ENCODE results near the gene ZNF587B. TPM values are rescaled to one million over a fixed set of nuclear protein-coding genes. Genes with fewer than 3 reads are reported as not detected.
A peak's percentile ranks its signal among the peaks of the same experiment; 100 is the strongest.

Gene ZNF587B
- total and polyA plus RNA-seq, 10 of the 15 experiments (the other 5 are each of a cell fraction or from before 2014, with no cell fraction given) = 4.1 to 33.9 (median 15.2) TPM

GRCh38 chr19:57802269-57802668 is 27.8 kb upstream of the ZNF587B start (continued):
- TF ChIP-seq ZNF687 (IDR thresholded peaks at IDR 0.05) (no peak), CREB1 (IDR thresholded peaks at IDR 0.05; ENCODE audit: low read depth) (0 out of 2 replicates have a peak, but pooled peaks have one; percentile 18), RAD21 (IDR thresholded peaks at IDR 0.05; ENCODE audit: insufficient read depth, low read depth, low read length) (0 out of 2 replicates have a peak, but pooled peaks have one; percentile 14), SP1 (IDR thresholded peaks at IDR 0.05; ENCODE audit: low read depth, low read length) (no peak), NFYA (IDR thresholded peaks at IDR 0.05; ENCODE audit: borderline replicate concordance, low read depth, low read length) (no peak)

GRCh38 chr19:57803265-57803593 is 26.9 kb upstream of the ZNF587B start:
- CTCF ChIA-PET = interaction anchor here (1.2 kb wide), 1 partner anchor 50 kb away, joined by 3 read pairs; no protein-coding TSS in a partner anchor
- H3K27ac ChIP-seq (ENCODE audit: control insufficient read depth, insufficient read depth) = peak overlapping the region; percentile 68

More at GRCh38 chr19:57803265-57803593, 26.9 kb upstream of the ZNF587B start:
- SMC1A ChIA-PET (ENCODE audit: uncharacterized antibody, unreplicated experiment) = no interaction called here
- BruUV-seq (replicated peaks) = no TSS peak
- H3K27me3 ChIP-seq (replicated peaks in 1 of 2; ENCODE audit: control insufficient read depth in 2 of 2, insufficient read depth in 2 of 2, low read length in 1 of 2) = no peaks in the 10 kb centered on the region
- DNase-seq (ENCODE audit: low read depth, low spot score) (no peak), FAIRE-seq (no peak), ATAC-seq (no peak)
- POLR2A ChIA-PET = interaction anchor here (1.4 kb wide), 1 partner anchor 11 kb away, joined by 4 read pairs; no protein-coding TSS in a partner anchor
- peak overlapping the region; percentile 65 for H3K4me3 ChIP-seq
- peaks cover 5% of the 10 kb centered on the region for H3K4me1 ChIP-seq (ENCODE audit: control insufficient read depth, insufficient read depth, low read length)
- intact Hi-C loops (cut with micrococcal nuclease; ENCODE audit: unreplicated experiment) = no loop called here
- no peaks in the 10 kb centered on the region for H4K20me1 ChIP-seq (ENCODE audit: control insufficient read depth, insufficient read depth)
- H3K79me2 ChIP-seq (ENCODE audit: control insufficient read depth, insufficient read depth, low read length) = no peaks in the 10 kb centered on the region; the same call in 1 of the 2 replicates
- TF ChIP-seq ATF7 (IDR thresholded peaks at IDR 0.05; ENCODE audit: low read depth) = no peak
- no peak for TF ChIP-seq SREBF1 (IDR thresholded peaks at IDR 0.05; ENCODE audit: low read length)
- TF ChIP-seq JUNB (IDR thresholded peaks at IDR 0.05) = no peak
- TF ChIP-seq GATAD2B (conservative IDR thresholded peaks at IDR 0.05; ENCODE audit: low read depth) = no peak
- peak; percentile 27 to 44; a peak in 1 of 4 replicates for TF ChIP-seq IKZF2 (IDR thresholded peaks at IDR 0.05)
- in situ Hi-C loops (cut with MboI) = loop anchor here (25.0 kb wide), 1 partner anchor 1666 kb away; the partner anchor contains the start of gene ZNF444
- H3K9ac ChIP-seq (ENCODE audit: control insufficient read depth, insufficient read depth, low read length) = no peak overlapping the region; the same call in 1 of the 2 replicates
- H3K4me2 ChIP-seq (ENCODE audit: control insufficient read depth, insufficient read depth) = peak overlapping the region; percentile 89; the same call in 1 of the 2 replicates
- RAD21 ChIA-PET (ENCODE audit: unreplicated experiment) = no interaction called here
- H3K9me3 ChIP-seq (replicated peaks; ENCODE audit: control insufficient read depth, insufficient read depth, low read length) = no peaks in the 10 kb centered on the region; the same call in 2 of the 3 replicates
- H2AFZ ChIP-seq (ENCODE audit: control insufficient read depth, low read depth, low read length) = peak overlapping the region; percentile 26; the same call in 1 of the 2 replicates
- H3K36me3 ChIP-seq (ENCODE audit: control insufficient read depth in 2 of 2, insufficient read depth in 2 of 2, low read length in 1 of 2) = peaks cover 0 to 7% of the 10 kb centered on the region in 2 experiments; a peak in 2 of 4 replicates
- WGBS (ENCODE audit: insufficient coverage, insufficient replicate concordance, low lambda C conversion rate, missing lambda C conversion rate) = 55% methylated on average over 1 of the region's 6 CpGs

Data from GM12878 (cell line).